HG02870 (cell line): Measurements from ENCODE around the gene ZNF512B.
"Not testable (repeated sequence)": the region's sequence is repeated elsewhere in the genome, so short reads cannot be mapped to it uniquely, and the experiment has no call there.

Source experiments
- ATAC-seq: cut with Tn5 transposase; IDR thresholded peaks from one replicate; pipeline ENCODE4 v1.9.1; 2021; ENCODE audit warnings: mild to moderate bottlenecking, moderate library complexity; ENCODE audit not compliant: unreplicated experiment

ZNF512B gene

GRCh38 chr20:63969838-63970713 is at the start of gene ZNF512B:
Gene ZNF512B (minus strand): TSS chr20:63969930. CDS start chr20:63967950, 1,980 bp downstream.
- no peak for ATAC-seq

GRCh38 chr20:64015635-64016034 is 45.9 kb upstream of the ZNF512B start:
- no peak for ATAC-seq

- ATAC-seq = not testable (repeated sequence)
These were observed 42.8 kb upstream of the ZNF512B start for GRCh38 chr20:64012385-64013154.

GRCh38 chr20:64011366-64011779 is 41.6 kb upstream of the ZNF512B start:
- no peak for ATAC-seq

- no peak for ATAC-seq
These were observed 41.0 kb upstream of the ZNF512B start for GRCh38 chr20:64010711-64011237.

GRCh38 chr20:64009811-64010387 is 40.2 kb upstream of the ZNF512B start:
- no peak for ATAC-seq

GRCh38 chr20:64006902-64007301 is 37.2 kb upstream of the ZNF512B start:
- no peak for ATAC-seq

- no peak for ATAC-seq
These were observed 36.8 kb upstream of the ZNF512B start for GRCh38 chr20:64006490-64006889.

- ATAC-seq = no peak
These were observed 35.7 kb upstream of the ZNF512B start for GRCh38 chr20:64005394-64005793.

GRCh38 chr20:64003960-64004725 is 34.4 kb upstream of the ZNF512B start:
- no peak for ATAC-seq

GRCh38 chr20:64001607-64002011 is 31.9 kb upstream of the ZNF512B start:
- no peak for ATAC-seq

GRCh38 chr20:64000906-64001305 is 31.2 kb upstream of the ZNF512B start:
- ATAC-seq = no peak

GRCh38 chr20:63982937-63983336 is 13.2 kb upstream of the ZNF512B start:
- no peak for ATAC-seq

- ATAC-seq = peak; percentile 49
These were observed 11.3 kb upstream of the ZNF512B start, which contains the start of gene PRPF6 for GRCh38 chr20:63980806-63981728. Gene PRPF6 (plus strand): TSS chr20:63981132. CDS start chr20:63981246, 114 bp downstream.

GRCh38 chr20:63980317-63980805 is 10.6 kb upstream of the ZNF512B start:
- ATAC-seq = peak; percentile 7

GRCh38 chr20:63979557-63980316 is 10.0 kb upstream of the ZNF512B start, which contains the start of gene SAMD10:
Gene SAMD10 (minus strand): TSS chr20:63979642. CDS start chr20:63979467, 175 bp downstream.
- ATAC-seq = peak; percentile 26

GRCh38 chr20:63979229-63979556 is 9.5 kb upstream of the ZNF512B start:
- no peak for ATAC-seq
